ENCODE data around the gene NLGN1.
"Not testable (repeated sequence)": the region's sequence is repeated elsewhere in the genome, so short reads cannot be mapped to it uniquely, and the experiment has no call there.

Gene NLGN1

DNA sequence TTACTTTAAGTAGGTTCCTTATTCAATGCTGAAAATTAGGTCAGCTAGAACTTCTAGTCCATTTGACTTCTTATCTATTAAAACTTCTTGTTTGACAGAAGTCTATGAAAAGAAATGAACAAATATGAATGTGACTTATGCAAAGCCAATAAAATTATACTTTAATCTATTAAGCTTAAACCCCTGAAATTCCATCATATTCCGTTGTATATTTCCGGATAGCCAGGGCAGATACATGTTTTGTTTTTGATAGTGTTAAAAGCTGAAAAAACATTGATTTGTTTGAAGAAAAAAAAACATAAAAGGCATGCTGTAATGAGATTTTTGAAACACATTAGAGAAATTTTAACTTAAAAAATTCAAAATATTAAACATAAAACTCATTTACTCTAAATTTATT lies 794.4 kb downstream of the NLGN1 start:
- Histone ChIP-seq H3K4me1 (ENCODE audit: insufficient read depth, low read length) (no peaks in the 10 kb centered on the region), H3K9me3 (ENCODE audit: control insufficient read depth, insufficient read depth, low read length) (no peaks in the 10 kb centered on the region), H3K36me3 (ENCODE audit: insufficient read depth, low read length) (no peaks in the 10 kb centered on the region), H3K9ac (ENCODE audit: low read depth, low read length) (no peak overlapping the region)

DNA sequence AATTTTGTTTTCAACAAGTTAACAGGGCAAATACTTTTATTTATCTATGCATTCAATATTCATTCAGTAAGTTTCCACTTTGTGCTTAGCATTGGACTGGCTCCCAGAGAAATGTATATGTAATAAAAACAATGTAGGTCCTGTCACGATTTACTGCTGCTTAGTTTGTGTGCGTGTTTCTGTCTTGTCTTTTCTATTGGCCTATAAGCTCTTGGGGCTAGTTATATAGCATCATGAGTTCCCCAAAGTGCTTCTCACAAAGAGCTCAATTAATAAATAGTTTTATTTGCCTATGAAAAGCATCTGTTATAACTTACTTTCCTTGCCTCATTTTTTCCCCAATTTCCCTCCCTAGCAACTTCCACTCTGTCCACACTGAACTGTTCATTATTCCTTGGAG lies 794.9 kb downstream of the NLGN1 start:
- H3K9me3 ChIP-seq (ENCODE audit: control insufficient read depth, insufficient read depth, low read length) = no peaks in the 10 kb centered on the region
- no peaks in the 10 kb centered on the region for H3K4me1 ChIP-seq (ENCODE audit: insufficient read depth, low read length)
- H3K36me3 ChIP-seq (ENCODE audit: insufficient read depth, low read length) = no peaks in the 10 kb centered on the region

DNA sequence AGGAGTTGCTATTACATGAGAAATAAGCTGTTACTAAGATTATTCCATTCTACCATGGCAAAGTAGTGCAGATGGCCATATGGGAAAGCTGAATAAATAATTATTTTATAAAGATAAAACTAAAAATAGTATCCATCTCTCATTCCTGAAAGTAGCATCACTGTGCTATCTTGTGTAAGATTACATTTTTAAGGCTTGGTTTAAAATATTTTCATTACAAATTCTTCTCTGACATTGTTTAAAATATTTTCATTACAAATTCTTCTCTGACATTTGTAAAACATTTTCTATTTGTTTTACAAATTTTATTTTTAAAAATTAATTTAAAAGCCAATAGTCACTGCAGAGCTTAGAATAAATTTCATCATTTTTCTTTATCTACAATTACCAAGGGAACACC lies 796.1 kb downstream of the NLGN1 start:
- Histone ChIP-seq H3K36me3 (ENCODE audit: insufficient read depth, low read length) (no peaks in the 10 kb centered on the region), H3K4me1 (ENCODE audit: insufficient read depth, low read length) (no peaks in the 10 kb centered on the region), H3K9ac (ENCODE audit: low read depth, low read length) (no peak overlapping the region), H3K9me3 (ENCODE audit: control insufficient read depth, insufficient read depth, low read length) (no peaks in the 10 kb centered on the region)

More for the DNA sequence above, 794.9 kb downstream of the NLGN1 start:
- no peak overlapping the region for H3K9ac ChIP-seq (ENCODE audit: low read depth, low read length)

DNA sequence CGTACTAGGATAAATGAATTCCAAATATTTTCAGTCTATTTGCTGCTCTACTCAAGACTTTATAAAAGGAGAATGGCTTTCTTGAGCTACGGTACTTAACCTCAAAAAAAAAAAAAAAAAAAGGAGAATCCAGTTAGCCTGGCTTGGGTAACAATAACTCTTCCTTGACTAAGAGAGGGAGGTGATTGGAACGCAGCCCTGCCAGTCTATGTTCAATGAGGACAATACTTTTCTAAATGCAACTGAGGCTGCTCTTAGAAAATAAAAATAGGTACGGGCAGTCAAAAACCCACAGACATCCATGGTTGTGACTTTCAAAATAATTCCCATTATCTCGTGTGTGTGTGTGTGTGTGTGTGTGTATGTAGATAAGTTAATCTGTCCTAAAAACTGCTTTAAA lies 799.9 kb downstream of the NLGN1 start:
- Histone ChIP-seq H3K9ac (ENCODE audit: low read depth, low read length) (no peak overlapping the region), H3K4me1 (ENCODE audit: insufficient read depth, low read length) (peaks cover 10% of the 10 kb centered on the region), H3K9me3 (ENCODE audit: control insufficient read depth, insufficient read depth, low read length) (no peaks in the 10 kb centered on the region), H3K36me3 (ENCODE audit: insufficient read depth, low read length) (no peaks in the 10 kb centered on the region)

DNA sequence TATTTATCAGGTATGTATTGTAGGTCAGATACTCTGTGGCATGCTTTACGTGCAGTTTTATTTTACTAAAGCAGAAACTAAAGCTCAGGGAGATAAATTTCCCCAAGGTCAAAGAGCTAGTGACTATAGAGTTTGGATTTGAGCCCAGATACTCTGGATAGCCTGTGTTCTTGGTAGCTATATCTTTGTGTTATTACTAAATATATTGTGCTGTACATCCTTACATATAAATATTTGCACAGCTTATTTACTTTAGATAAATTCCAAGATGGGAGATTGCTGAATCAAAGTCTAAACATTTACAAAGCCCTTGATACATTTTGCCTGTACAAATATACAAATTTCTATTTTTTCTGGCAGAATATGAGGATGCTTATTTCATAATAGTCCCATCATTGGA lies 800.7 kb downstream of the NLGN1 start:
- Histone ChIP-seq H3K9me3 (ENCODE audit: control insufficient read depth, insufficient read depth, low read length) (no peaks in the 10 kb centered on the region), H3K36me3 (ENCODE audit: insufficient read depth, low read length) (no peaks in the 10 kb centered on the region), H3K9ac (ENCODE audit: low read depth, low read length) (no peak overlapping the region), H3K4me1 (ENCODE audit: insufficient read depth, low read length) (peaks cover 14% of the 10 kb centered on the region)

DNA sequence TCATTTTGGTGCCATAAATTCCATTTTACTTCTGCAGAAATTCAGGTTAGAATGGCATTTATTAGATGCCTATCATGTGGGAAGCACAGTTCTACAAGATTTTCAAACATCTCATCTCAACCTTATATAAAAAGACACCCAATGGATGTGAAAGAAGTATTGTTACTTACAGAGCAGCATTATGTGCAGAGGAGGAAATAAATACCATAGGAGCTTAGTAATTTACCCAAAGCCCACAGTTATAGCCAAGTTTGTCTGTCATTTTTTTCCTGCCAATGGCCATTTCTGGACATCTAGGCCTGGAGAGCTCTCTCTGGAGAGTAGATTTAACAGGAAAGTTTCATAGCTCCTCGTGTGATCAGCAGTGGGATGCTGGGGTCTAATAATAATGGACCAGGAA lies 802.2 kb downstream of the NLGN1 start:
- Histone ChIP-seq H3K4me1 (ENCODE audit: insufficient read depth, low read length) (peaks cover 14% of the 10 kb centered on the region), H3K9ac (ENCODE audit: low read depth, low read length) (no peak overlapping the region; the same call in 1 of the 2 replicates), H3K36me3 (ENCODE audit: insufficient read depth, low read length) (no peaks in the 10 kb centered on the region), H3K9me3 (ENCODE audit: control insufficient read depth, insufficient read depth, low read length) (no peaks in the 10 kb centered on the region)

DNA sequence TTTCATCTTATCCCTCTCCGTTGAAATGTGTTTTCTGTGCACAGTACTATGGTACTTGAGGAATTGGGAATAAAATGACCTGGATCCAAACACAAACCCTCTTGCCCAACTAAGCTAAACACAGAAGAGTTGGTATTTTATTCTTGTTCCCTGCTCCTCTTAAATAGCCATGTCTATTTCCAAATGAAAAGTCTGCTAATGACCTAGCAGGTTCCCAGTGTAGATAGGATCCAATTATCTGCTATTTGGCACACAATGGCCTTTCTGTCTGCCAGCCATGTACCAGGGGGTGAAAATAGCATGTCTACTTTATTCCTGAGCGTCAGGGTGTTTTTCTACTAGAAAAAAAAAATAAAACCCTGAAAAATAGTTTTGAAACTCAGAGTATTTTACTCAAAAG lies 804.6 kb downstream of the NLGN1 start:
- peaks cover 14% of the 10 kb centered on the region for H3K4me1 ChIP-seq (ENCODE audit: insufficient read depth, low read length)
- H3K9ac ChIP-seq (ENCODE audit: low read depth, low read length) = no peak overlapping the region
- H3K36me3 ChIP-seq (ENCODE audit: insufficient read depth, low read length) = no peaks in the 10 kb centered on the region
- H3K9me3 ChIP-seq (ENCODE audit: control insufficient read depth, insufficient read depth, low read length) = no peaks in the 10 kb centered on the region

DNA sequence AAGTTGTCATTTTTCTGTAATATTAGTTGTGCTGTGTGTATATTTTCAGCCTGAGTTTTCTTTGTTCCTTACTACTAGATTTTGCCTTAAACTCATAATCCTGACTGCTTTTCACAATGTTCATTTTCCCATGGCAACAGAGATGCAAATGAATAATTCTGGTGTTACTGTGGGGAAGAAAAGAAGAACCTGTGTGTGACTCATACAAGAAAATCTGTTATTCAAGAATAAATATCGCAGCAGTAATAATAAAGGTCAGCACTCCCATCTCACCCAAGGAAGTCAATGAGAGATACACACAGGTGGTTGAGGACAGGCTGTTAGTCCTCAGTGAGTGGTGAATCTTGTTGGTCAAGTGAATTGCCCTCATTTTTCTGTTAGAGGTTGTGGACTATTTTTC lies 805.0 kb downstream of the NLGN1 start:
- Histone ChIP-seq H3K9me3 (ENCODE audit: control insufficient read depth, insufficient read depth, low read length) (no peaks in the 10 kb centered on the region), H3K36me3 (ENCODE audit: insufficient read depth, low read length) (no peaks in the 10 kb centered on the region), H3K4me1 (ENCODE audit: insufficient read depth, low read length) (peaks cover 14% of the 10 kb centered on the region), H3K9ac (ENCODE audit: low read depth, low read length) (no peak overlapping the region)

DNA sequence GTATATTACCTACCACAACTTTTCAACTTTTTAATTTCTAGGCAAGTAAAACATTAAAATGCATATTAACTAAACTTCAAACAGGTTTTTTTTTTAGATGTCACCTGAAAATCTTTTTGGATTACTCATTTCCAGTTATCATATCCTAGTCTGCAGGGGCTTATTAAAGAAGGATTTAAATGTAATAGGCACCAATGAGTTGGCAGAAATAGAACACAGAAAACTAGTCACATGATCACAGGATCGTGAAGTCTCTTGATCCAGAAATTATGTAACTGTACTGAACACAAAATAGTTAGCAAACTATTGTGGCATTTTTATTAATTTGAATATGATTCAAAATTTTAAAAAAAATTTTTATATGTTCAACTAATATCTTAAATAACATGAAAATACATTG lies 807.2 kb downstream of the NLGN1 start:
- Histone ChIP-seq H3K4me1 (ENCODE audit: insufficient read depth, low read length) (peaks cover 14% of the 10 kb centered on the region), H3K36me3 (ENCODE audit: insufficient read depth, low read length) (no peaks in the 10 kb centered on the region), H3K9me3 (ENCODE audit: control insufficient read depth, insufficient read depth, low read length) (no peaks in the 10 kb centered on the region), H3K9ac (ENCODE audit: low read depth, low read length) (no peak overlapping the region)

DNA sequence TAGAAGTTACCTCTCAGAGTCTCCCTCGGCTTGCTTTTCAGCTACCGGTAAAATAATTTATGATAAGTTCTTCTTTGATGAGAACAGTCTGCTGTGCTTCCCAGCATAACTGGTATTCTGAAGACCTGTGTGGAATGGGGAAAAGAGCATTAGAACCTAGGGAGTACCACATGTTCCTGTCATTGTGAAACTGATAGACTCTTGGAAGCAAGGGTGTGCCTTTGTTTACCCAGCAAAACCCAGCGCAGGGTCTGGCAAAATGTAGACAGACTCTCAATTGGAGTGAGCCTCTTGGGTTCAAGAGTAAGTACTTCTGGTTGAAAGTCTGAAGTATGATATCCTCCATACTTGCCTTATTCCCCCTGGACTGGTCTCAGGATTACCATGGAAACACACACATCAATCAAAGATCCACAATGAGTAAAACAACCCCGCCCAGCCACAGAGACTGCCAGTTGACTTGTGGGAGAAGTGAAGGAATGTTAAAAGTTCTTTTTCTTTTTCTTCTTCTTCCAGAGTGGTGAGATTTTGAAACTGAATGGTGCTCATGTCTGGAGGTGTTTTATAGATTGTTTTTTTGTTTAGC lies 809.2 kb downstream of the NLGN1 start:
- no peaks in the 10 kb centered on the region for H3K36me3 ChIP-seq (ENCODE audit: insufficient read depth, low read length)
- no peaks in the 10 kb centered on the region for H3K9me3 ChIP-seq (ENCODE audit: control insufficient read depth, insufficient read depth, low read length)
- no peak overlapping the region for H3K9ac ChIP-seq (ENCODE audit: low read depth, low read length)
- peaks cover 10% of the 10 kb centered on the region; the same call in 1 of the 2 replicates for H3K4me1 ChIP-seq (ENCODE audit: insufficient read depth, low read length)

DNA sequence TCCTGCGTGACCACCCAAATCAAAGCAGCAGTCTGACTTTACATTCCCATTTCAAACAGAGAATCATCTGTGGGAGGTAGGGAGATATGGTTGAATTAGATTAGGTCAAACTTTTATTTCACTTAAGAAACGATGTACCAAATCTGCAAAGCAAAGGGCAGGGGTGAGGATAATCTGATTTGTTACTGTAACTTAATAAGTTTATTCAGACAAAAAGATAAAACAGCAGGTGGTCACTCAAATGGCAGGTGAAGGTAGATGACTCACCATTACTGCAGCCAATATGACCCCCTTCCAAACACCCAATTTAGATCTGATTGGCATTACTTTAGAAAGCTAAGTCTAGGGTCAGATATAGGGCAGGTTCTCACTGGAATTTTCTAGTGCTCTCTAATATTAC lies 810.6 kb downstream of the NLGN1 start:
- Histone ChIP-seq H3K4me1 (ENCODE audit: insufficient read depth, low read length) (no peaks in the 10 kb centered on the region), H3K9me3 (ENCODE audit: control insufficient read depth, insufficient read depth, low read length) (no peaks in the 10 kb centered on the region), H3K36me3 (ENCODE audit: insufficient read depth, low read length) (no peaks in the 10 kb centered on the region), H3K9ac (ENCODE audit: low read depth, low read length) (no peak overlapping the region)

DNA sequence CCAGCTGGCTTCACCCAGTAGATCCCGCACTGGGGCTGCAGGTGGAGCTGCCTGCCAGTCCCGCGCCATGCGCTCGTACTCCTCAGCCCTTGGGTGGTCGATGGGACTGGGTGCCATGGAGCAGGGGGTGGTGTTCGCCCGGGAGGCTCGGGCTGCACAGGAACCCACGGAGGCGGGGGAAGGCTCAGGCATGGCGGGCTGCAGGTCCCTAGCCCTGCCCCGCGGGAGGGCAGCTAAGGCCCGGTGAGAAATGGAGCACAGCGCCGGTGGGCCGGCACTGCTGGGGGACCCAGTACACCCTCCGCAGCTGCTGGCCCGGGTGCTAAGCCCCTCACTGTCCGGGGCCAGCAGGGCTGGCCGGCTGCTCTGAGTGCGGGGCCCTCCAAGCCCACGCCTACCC lies 814.4 kb downstream of the NLGN1 start:
- not testable (repeated sequence) for H3K36me3 ChIP-seq (ENCODE audit: insufficient read depth, low read length); H3K4me1 ChIP-seq (ENCODE audit: insufficient read depth, low read length); H3K9me3 ChIP-seq (ENCODE audit: control insufficient read depth, insufficient read depth, low read length); H3K9ac ChIP-seq (ENCODE audit: low read depth, low read length)

DNA sequence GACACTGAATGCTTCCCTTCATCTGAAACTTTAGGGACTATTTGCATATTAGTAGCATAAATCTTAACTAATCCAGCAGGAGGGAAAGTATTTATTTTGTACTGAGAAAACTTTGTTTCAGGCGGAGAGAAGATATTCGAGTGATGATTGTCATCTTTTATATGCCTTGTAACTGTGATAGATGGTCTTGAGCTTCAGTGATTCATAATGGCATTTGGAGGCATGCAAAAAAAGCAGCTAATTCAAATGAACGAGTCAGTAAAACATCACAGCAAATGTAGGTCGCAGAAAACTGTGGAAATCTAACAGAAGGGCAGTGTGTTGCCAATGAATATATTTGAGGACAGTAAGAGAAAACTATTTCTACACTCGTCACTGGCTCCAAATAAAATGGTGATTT lies 817.9 kb downstream of the NLGN1 start:
- no peaks in the 10 kb centered on the region for H3K36me3 ChIP-seq (ENCODE audit: insufficient read depth, low read length)
- H3K4me1 ChIP-seq (ENCODE audit: insufficient read depth, low read length) = peaks cover 5% of the 10 kb centered on the region; the same call in 1 of the 2 replicates
- no peak overlapping the region for H3K9ac ChIP-seq (ENCODE audit: low read depth, low read length)
- no peaks in the 10 kb centered on the region for H3K9me3 ChIP-seq (ENCODE audit: control insufficient read depth, insufficient read depth, low read length)

DNA sequence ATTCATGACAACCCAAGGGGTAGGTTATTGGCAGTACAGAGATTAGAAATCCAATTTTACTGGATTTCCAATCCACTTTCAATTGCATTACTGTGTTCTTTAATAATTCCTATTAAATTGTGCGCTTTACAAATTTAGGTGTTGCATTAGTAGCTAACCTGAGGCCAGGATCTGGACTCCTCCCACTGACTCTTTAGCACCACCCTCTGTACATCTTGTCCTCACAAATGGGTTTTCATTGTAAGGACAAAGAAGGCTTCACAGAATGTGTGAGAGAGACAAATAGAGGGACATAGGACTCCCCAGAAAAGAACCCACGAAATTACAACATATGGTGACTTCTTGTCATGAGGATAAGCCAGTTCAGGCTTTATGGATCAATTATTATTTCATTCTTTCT lies 818.5 kb downstream of the NLGN1 start:
- Histone ChIP-seq H3K4me1 (ENCODE audit: insufficient read depth, low read length) (peaks cover 5% of the 10 kb centered on the region; the same call in 1 of the 2 replicates), H3K9ac (ENCODE audit: low read depth, low read length) (no peak overlapping the region), H3K36me3 (ENCODE audit: insufficient read depth, low read length) (no peaks in the 10 kb centered on the region), H3K9me3 (ENCODE audit: control insufficient read depth, insufficient read depth, low read length) (no peaks in the 10 kb centered on the region)

DNA sequence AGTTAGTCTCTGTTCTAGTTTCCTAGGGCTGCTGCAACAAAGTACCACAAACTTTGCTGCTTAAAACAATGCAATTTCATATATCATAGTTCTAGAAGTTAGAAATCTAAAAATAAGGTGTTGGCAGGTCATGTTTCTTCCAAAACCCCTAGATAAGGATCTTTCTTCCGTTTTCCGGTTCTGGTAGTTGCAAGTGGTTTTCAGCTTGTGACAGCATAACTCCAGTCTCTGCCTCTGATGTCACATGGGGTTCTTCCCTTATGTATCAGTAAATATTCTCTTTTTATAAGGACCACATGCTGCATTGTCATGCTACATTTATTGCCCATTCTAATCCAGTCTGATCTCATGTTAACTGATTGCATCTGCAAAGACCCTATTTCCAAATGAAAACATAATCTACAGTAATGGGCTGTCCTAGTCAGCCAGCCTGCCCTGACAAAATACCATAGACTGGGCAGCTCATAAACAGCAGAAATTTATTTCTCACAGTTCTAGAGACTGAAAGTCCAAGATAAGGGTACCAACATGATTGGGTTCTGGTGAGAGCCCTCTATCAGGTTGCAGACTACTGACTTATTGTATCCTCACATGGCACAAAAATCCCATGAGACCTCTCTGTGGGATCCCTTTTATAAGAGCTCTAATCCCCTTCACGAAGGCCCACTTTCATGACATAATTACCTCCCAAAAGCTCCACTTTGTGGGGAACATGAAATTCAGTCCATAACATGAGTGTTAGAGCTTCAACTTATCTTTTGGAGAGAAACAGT lies 819.6 kb downstream of the NLGN1 start:
- peaks cover 5% of the 10 kb centered on the region; the same call in 1 of the 2 replicates for H3K4me1 ChIP-seq (ENCODE audit: insufficient read depth, low read length)
- H3K9me3 ChIP-seq (ENCODE audit: control insufficient read depth, insufficient read depth, low read length) = no peaks in the 10 kb centered on the region
- H3K36me3 ChIP-seq (ENCODE audit: insufficient read depth, low read length) = no peaks in the 10 kb centered on the region
- H3K9ac ChIP-seq (ENCODE audit: low read depth, low read length) = no peak overlapping the region
